NCI-H226 (cell line): ENCODE data around the gene ZNF714.
"Not testable (repeated sequence)": the region's sequence is repeated elsewhere in the genome, so short reads cannot be mapped to it uniquely, and the experiment has no call there.

Source experiments
- DNase-seq: peaks from one replicate; pipeline ENCODE4 v3.0.0-alpha.2; 2015

Gene ZNF714

GRCh38 chr19:21133633-21134032, 51.6 kb downstream of the ZNF714 start:
- DNase-seq = peak; percentile 4

- no peak for DNase-seq
Observed at GRCh38 chr19:21134934-21135366, 52.9 kb downstream of the ZNF714 start.

- no peak for DNase-seq
Observed at GRCh38 chr19:21135433-21135832, 53.4 kb downstream of the ZNF714 start.

GRCh38 chr19:21138130-21138529, 56.1 kb downstream of the ZNF714 start:
- DNase-seq = no peak

GRCh38 chr19:21141006-21141405, 59.0 kb downstream of the ZNF714 start:
- not testable (repeated sequence) for DNase-seq

GRCh38 chr19:21141787-21142464, 59.9 kb downstream of the ZNF714 start, which contains the start of gene ZNF431:
Gene ZNF431, plus strand, starts transcription at chr19:21142040. Its CDS starts 144 bp downstream, at chr19:21142184.
- peak; percentile 93 for DNase-seq

GRCh38 chr19:21143428-21143827, 61.4 kb downstream of the ZNF714 start:
- no peak for DNase-seq

GRCh38 chr19:21143854-21144253, 61.9 kb downstream of the ZNF714 start:
- DNase-seq = no peak

- no peak for DNase-seq
Observed at GRCh38 chr19:21147540-21147939, 65.5 kb downstream of the ZNF714 start.

- no peak for DNase-seq
Observed at GRCh38 chr19:21148681-21149080, 66.7 kb downstream of the ZNF714 start.

- no peak for DNase-seq
Observed at GRCh38 chr19:21149877-21150276, 67.9 kb downstream of the ZNF714 start.

GRCh38 chr19:21151460-21151859, 69.5 kb downstream of the ZNF714 start:
- DNase-seq = no peak

GRCh38 chr19:21158523-21159135, 76.6 kb downstream of the ZNF714 start:
- DNase-seq = peak; percentile 16

- DNase-seq = no peak
Observed at GRCh38 chr19:21164541-21164940, 82.5 kb downstream of the ZNF714 start.

- no peak for DNase-seq
Observed at GRCh38 chr19:21166436-21166835, 84.4 kb downstream of the ZNF714 start.
